Kidney capillary endothelial cell (primary cell): ENCODE data around the gene NPAS2.
A peak's percentile ranks its signal among the peaks of the same experiment; 100 is the strongest.

Source experiments
- DNase-seq: peaks from one replicate; pipeline ENCODE4 v3.0.0-alpha.2; 2018; ENCODE audit warnings: low spot score

The NPAS2 gene

DNA sequence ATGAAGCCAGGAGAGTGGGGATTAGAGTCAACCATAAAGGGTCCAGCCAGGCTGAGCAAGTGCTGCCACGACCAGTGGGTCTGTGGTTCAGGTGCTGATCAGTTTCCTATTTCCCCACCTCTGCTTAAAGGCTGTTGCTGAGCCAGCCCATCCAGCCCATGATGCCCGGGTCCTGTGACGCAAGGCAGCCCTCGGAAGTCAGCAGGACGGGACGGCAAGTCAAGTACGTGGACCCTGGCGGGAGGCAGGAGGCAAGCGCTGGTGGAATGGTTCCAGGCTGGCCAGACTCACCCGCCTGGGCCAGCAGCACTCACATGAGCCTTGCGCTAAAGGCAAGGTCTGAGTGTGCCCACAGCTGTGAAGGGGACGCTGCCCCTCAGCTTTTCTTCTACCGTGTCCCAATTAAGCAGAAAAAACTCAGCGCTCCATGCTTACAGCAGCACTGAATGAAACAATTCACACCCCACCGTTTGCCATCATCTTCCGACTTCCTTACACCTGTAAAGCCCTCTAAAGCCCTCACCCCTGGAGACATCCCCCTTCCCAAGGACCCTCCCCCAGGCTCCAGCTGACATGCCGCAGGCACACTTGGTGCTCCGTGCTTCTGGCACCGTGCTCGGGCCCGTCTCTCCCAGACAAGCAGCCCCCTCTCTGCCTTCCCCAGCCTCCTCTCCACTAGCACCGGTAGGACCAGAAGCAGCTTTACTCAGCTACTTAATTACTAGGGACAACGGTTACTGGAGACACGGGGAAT lies 170.9 kb downstream of the NPAS2 start:
- DNase-seq, result no peak

DNA sequence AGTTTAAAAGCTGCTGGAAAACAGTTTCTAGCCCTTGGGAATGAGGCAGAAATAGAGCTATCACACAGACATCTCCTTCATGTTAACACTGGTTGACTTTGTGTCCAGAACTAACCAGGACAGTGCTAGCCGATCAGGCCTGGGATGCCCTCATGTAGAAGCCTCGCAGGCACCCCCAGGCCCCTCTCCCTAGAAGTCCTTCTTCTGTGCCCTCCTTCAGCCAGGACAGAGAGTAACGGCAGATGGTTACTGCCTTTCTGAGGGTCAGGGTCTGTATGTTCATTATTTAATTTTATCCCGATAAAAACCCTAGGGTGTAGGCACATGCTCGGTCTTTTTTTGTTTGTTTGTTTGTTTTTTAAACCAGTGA lies 171.4 kb downstream of the NPAS2 start:
- no peak for DNase-seq

DNA sequence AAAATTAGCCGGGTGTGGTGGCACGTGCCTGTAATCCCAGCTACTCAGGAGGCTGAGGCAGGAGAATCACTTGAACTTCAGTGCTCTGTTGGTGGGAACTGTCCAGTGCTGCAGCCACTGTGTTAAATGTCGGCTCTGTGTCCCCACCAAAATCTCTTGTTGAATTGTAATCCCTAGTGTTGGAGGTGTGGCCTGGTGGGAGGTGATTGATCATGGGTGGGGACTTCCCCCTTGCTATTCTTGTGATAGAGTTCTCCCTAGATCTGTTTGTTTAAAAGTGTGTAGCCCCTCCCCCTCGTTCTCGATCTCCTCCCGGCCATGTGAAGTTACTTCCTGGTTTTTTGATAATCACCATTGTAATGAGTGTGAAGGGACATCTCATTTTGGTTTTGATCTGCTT lies 172.3 kb downstream of the NPAS2 start:
- DNase-seq, result no peak

DNA sequence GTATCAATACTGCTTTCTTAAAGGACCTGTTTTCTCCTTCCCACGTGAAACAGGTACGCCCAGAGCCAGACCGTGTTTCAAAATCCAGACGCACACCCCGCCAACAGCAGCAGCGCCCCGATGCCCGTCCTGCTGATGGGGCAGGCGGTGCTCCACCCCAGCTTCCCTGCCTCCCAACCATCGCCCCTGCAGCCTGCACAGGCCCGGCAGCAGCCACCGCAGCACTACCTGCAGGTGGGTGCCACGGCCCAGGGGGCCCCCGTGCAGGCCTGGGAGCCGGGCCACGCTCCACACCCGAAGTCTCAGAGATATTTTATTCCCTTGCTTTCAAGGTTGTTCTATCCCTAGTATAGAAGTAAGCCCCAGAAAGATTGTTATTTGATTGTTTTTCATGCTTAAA lies 173.4 kb downstream of the NPAS2 start:
- DNase-seq, result no peak

DNA sequence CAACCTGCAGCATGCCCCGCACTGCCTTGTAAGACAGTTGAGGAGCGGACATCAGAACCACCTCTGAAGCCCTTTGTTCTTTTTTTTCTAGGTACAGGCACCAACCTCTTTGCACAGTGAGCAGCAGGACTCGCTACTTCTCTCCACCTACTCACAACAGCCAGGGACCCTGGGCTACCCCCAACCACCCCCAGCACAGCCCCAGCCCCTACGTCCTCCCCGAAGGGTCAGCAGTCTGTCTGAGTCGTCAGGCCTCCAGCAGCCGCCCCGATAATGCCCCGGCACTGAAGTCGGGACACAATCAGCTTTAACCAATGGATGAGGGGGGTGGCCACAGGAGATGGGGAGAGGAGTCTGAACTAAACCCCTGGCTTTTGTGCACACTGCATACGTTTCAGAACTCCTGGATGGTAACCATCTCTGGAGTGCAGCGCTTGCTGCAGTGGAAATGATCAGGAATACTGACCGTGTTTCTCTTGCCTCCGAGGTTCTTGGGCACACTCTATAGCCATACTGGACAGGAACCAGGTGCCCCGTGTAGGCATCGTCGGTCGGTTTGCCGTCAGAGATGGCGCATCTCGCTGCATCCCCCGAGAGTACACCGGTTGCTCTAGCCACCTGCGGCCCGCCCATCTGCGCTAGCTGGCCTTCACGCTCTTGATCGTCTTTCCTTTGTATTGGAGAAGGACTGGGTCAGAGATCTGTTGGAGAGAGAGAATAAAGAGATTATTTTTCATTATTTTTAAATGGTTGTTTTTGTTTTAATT lies 175.6 kb downstream of the NPAS2 start:
- no peak for DNase-seq

DNA sequence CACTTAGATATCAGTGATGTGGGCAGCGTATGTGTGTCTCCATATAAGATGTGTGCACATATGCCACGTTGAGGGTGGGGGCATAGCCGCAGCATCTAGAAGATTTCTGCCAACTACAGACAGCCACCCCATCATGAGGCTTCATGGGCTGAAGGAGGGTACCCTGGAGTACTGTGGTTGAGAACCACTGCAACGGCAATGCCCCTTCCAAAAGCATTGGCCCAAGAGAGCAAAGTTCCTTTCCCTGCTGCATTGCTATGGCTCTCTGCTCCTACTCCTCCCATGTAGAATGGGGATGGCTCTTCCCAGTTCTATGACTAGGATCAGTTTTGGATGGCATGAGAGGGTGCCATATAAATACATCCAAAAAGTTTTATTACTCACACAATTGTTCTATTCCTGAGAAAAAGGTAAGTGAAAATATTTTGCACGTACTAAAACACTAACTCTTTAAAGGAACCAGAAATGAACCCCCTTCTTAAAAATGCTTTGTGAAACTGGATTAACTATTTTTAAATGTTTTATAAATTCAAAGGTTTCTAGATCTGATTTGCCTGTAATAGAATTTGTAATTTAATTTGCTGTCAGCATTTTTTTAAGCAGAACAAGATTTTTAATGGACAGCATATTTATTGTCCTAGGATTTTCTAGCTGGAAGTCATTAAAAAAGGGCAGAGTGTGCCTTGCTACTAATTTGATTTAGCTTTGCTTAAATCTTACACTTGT lies 177.7 kb downstream of the NPAS2 start:
- no peak for DNase-seq

DNA sequence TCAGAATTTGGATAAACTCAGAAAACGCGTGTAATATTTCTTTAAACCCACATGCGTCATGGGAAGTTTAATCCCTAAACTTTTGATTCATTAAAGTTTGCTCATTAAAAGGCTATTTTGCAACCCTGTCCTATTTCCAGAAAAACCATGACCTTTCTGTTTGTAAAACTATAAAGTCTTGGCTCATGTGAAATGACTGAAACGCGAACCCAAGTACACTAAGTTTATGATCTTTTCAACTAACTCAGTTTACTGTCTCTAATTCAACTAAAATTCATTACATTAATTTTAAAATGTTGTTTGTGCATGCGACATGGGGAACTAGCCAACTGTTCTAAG lies 178.3 kb downstream of the NPAS2 start:
- DNase-seq, result no peak

DNA sequence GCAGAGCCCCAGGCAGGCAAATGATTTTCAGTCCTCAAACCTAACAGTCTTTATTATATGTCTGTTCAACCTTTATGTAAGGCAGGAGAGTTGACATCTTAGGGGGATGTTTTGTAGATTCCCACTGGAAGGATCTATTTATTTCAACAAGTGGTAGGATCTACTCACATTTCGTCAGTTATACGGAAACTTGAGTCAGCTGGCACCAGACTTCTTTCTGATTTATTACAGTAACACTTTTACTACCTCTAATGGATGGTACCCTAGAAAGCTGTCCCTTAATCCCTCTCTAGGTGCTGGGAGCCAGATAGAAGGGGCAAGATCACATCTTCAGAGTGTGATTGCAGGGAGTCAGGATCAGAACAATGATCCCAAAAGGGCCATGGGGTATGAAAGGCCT lies 180.1 kb downstream of the NPAS2 start:
- no peak for DNase-seq

DNA sequence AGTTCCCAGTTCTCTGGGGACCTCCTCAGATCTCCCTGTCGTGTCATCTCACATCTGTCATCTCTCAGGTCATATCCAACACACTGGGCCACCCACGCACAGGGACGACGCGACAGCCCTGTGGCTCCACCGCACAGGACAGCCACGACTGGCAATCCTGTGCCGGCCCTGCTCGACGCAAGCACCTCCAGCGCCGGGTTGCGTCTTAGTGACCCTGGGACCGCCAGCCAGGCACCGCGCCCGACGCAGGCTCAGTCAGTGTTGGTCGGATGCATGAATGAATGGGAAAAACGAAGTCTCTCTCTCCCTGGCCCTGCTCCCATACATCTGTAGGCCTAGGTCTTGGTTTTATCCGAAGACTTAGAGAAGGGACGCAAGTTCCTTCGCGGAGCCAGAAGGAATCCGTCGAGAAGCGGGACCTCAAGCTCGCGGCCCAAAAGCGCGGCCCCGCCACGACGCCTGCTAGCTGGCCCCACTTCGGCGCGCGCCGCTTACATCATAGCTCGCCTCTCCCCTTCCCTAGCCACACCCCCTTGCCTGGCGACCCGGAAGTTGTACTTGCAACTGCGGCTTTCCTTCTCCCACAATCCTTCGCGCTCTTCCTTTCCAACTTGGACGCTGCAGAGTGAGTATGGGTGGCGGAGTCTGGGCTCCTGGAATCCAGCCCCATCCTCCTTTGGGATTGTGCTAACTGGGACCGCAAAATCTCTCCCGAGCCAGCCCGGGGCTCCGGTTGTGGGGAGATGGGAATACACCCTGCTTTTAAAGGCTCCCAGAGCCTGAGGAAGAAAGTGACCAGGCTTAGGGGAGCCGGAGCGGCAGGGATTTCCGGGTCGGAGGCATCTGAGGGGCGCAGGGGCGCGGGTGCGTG lies 182.0 kb downstream of the NPAS2 start, which contains the start of gene RPL31:
TSS of gene RPL31 (plus strand) at position 599 of the 871 bp plus-strand sequence. CDS start 413 bp downstream, outside the sequence.
- DNase-seq, result peak; percentile 96

DNA sequence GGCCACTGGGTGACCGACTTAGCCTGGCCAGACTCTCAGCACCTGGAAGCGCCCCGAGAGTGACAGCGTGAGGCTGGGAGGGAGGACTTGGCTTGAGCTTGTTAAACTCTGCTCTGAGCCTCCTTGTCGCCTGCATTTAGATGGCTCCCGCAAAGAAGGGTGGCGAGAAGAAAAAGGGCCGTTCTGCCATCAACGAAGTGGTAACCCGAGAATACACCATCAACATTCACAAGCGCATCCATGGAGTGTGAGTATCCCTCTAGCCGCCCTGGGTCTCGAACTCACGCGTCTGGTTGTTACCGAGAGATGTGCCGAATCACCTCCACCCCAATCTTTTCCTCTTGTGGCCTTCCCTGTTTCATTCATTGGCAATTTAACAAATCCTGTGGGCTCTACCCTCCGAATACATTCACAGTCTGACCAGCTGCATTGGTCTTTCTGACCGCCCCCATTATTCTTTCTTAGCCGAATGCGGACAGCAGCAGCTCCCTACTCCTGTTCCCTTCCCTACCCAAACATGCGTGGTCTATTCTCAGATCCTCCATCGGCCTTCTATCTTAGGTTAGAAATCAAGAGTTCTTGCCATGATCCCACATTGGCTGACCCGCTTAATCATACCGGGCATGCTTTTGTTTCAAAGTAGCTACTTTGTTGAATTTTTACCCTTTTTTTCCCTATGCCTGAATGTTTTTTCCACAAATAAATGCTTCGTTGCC lies 182.8 kb downstream of the NPAS2 start:
- DNase-seq, result peak; percentile 27

DNA sequence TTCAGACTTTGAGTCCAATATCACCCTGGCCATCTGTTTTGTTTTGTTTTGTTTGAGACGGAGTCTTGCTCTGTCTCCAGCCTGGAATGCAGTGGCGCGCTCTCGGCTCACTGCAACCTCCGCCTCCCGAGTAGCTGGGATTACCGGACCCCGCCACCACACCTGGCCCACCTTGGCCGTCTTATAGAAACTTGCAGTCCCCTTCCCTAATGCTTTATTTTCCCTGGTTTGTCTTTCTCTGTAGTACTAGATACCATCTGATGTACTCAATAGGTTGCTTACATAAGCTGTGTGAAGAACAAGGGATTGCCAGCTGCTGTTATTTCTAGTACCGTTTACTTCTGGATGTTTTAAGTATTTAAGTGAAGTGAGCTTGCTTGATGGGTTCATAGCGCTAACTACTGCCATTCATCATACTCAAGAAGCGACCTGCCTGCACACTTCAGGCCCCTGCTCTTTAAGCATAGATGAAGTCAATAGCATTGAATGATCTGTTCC lies 183.4 kb downstream of the NPAS2 start:
- DNase-seq, result no peak

DNA sequence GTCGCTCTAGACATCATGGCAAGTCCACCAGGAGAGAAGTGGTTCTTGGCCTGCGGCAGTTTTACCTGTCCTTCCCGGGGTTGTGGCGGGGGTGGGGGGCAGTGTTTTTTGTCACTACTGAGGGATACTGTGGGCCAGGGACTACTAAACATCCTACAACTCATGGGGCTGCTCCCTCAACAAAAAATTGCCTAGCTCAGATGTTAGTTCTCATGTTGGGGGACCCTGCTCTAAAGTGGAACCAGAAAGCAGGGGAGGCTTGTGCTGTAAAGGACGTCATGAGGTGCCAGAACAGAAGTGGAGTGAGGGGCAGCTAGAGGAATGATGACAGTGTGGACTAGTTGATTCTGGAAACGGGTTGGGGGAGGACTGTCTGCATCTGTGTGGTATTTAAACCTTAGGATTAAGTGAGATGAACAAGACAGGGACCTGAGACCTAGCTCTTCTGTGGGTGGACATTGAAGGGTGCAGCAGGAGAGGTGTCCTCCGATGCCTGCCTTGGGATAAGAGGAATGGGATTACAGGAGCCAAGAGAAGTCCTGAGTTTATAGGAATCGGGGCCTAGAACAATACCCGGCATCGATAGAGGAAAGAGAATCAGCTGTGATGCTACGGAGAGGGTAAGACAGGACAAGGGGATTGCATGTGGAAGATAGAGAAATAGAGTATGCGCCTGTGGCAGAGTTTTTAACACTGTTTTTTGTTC lies 184.8 kb downstream of the NPAS2 start:
- DNase-seq, result no peak

DNA sequence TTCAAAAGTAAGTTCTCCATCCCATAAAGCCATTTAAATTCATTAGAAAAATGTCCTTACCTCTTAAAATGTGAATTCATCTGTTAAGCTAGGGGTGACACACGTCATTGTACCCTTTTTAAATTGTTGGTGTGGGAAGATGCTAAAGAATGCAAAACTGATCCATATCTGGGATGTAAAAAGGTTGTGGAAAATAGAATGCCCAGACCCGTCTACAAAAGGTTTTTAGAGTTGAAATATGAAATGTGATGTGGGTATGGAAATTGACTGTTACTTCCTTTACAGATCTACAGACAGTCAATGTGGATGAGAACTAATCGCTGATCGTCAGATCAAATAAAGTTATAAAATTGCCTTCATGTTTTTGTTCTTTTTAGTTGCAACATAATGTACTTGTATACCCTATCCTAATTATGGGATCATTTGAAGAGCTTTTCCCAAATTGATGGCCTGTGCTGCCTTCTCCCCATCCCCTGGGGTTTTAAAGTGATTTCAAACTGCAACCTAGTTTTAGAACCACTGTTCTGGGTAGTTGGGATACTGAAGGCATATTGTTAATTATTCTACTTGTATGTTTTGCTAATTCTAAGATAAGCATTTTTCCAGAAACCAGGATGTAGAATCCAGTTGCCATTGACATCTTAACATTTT lies 186.3 kb downstream of the NPAS2 start:
- no peak for DNase-seq

DNA sequence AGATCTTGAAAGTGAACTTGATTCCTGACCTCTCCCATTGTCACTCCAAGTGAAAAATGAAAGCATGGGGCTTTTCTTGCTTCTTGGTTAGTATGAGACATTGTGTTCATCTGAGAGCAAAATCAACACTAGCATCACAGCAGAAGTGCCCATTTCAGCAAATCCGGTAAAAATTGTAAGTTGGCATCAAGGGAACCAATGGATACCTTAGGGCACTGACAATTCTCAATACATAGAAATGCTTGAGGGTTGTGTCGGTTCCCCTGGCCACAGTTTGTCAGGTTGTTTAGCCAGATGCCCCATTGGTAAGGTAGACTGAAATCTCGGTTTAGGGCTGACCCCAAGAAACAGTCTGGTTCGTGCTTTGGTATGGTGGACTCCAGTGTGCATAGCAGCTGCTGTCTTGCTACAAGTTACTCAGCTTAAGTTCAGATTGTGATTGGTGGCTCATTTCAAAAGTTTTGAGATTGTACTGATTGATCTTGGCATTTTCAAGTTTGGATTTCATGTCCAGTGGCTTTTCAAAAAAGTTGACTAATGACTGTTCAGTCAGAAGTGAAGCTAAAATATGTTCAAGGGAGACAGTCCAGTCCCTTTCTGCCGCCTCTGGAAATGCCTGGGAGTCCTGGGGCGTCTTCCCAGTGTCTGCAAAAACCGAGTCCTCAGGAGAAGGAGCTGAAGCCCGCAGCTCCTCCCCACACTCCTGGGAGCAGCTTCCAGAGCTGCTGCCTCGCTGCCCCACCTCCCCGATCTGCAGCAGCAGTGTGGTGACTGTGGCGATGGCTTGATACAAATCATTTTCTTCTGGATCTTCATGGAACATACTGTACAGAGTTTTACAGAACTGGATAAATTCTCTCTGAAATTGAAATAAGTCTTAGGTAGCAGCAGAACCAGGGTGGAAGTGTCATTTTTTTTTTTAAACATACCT lies 187.7 kb downstream of the NPAS2 start:
- no peak for DNase-seq

DNA sequence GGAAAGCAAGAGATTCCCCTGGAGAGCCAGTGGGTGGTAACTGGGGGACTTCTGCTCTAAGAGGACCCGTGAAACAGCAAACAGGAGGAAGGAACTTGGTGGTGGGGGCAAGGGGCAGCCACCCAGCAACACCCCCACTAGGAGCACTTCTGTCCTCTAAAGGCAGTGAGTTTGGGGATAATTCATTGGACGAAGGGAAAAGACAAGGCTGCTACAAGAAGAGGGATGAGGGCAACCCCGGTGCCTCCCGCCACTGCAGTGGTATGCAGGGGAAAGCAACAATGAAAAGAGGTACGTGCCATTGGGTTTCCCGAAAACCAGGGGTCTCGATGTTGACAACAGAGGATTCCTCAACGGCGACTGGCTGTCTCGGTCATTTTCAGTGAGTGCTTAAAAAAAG lies 191.2 kb downstream of the NPAS2 start:
- DNase-seq, result no peak

DNA sequence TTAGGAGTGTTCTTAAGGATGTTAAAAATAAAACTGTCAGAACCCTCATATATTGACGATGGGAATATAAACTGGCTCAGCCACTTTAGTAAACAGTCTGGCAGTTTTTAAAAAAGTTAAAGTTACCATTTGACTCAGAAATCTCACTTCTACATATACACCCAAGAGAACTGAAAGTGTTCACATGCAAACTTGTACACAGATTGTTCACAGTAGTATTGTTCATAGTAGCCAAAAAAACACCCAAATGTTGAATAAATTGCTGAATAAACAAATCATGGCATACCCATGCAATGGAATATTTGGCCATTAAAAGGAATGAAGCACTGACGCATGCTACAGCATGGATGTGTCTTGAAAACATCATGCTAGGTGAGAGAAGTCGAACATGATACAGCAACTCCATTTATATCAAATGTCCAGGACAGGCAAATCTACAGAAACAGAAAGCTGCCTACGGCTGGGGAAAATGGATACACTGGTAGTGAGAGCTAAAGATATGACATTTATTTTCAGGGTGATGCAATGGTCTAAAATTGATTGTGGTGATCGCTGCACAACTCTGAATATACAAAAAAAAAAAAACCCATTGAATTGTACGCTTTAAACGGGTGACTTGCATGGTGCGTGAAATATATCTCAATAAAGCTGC lies 192.2 kb downstream of the NPAS2 start:
- no peak for DNase-seq

DNA sequence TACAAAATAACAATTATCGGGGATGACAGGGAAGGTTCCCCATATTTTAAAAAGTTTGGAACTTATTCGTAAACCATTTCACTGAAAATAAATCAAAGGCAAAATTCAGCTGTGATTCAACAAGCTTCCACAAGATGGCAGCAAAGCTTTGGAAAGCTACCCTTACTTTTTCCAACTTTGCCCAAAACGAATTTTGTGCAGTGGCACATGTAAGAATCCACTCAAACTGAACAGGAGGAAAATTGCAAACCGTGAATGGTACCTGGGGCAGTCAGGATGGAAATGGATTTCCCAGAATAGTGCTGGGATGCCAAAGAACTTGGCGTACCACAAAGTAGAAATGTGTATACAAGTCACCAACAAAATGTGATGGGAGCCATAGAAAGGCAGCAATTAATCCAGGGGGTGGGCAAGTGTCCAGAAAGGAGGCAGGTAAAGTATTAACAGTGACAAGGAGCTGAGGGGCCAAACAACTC lies 192.8 kb downstream of the NPAS2 start:
- DNase-seq, result peak; percentile 50

DNA sequence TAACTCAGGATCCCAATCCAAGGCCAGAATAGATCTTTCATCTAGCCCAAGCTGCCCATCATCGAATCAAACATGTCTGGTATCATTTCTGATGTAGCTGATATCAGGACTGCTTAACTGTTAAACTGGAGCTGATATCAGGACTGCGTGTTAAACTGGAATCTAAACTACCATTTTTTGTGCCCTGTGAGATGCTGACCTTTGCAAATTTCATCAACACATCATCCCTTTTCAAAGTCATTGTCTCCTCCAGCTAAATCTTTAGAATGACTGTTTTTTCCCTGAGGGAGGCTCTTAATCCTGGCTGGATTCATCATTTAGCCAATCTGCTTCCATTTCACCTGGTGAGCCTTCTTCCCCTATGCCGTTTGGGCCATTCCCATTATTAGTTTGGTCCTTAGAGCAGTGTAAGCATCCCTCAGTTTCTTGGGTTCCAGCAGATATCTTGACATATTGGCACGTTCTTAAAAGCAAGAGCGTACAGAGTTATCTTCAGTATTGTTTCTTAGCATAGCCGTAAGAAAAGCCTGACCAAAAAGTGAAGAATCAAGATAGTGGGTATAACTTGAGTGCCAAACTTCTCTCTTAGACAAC lies 194.4 kb downstream of the NPAS2 start:
- no peak for DNase-seq
